NCI-H1048 (cell line): ENCODE measurements around the gene PARP4.
"Not testable (repeated sequence)": the region's sequence is repeated elsewhere in the genome, so short reads cannot be mapped to it uniquely, and the experiment has no call there.

Experiments used
- DNase-seq: peaks from one replicate; lab custom pipeline; 2025; lab: John Stamatoyannopoulos, UW

PARP4 gene

GRCh38 chr13:24444851-24445250 is 67.7 kb downstream of the PARP4 start:
- not testable (repeated sequence) for DNase-seq

GRCh38 chr13:24443366-24443765 is 69.2 kb downstream of the PARP4 start:
- no peak for DNase-seq

GRCh38 chr13:24426045-24426444 is 86.5 kb downstream of the PARP4 start:
- not testable (repeated sequence) for DNase-seq

- DNase-seq: not testable (repeated sequence)
Measured at GRCh38 chr13:24419668-24420067, 92.9 kb downstream of the PARP4 start.

GRCh38 chr13:24407844-24408243 is 104.7 kb downstream of the PARP4 start:
- DNase-seq: no peak

- DNase-seq: no peak
Measured at GRCh38 chr13:24406524-24406923, 106.1 kb downstream of the PARP4 start.

- no peak for DNase-seq
Measured at GRCh38 chr13:24396821-24397220, 115.8 kb downstream of the PARP4 start.

GRCh38 chr13:24392972-24393371 is 119.6 kb downstream of the PARP4 start:
- DNase-seq: no peak

GRCh38 chr13:24391771-24392683 is 120.6 kb downstream of the PARP4 start:
- not testable (repeated sequence) for DNase-seq

GRCh38 chr13:24390795-24391194 is 121.8 kb downstream of the PARP4 start:
- not testable (repeated sequence) for DNase-seq

- DNase-seq: no peak
Measured at GRCh38 chr13:24389506-24389905, 123.1 kb downstream of the PARP4 start.

GRCh38 chr13:24388743-24389142 is 123.8 kb downstream of the PARP4 start:
- not testable (repeated sequence) for DNase-seq

GRCh38 chr13:24386816-24387708 is 125.5 kb downstream of the PARP4 start:
- no peak for DNase-seq

- no peak for DNase-seq
Measured at GRCh38 chr13:24385902-24386301, 126.7 kb downstream of the PARP4 start.

GRCh38 chr13:24384946-24385345 is 127.6 kb downstream of the PARP4 start:
- DNase-seq: not testable (repeated sequence)

- DNase-seq: not testable (repeated sequence)
Measured at GRCh38 chr13:24384091-24384490, 128.5 kb downstream of the PARP4 start.

GRCh38 chr13:24381541-24382265 is 130.9 kb downstream of the PARP4 start:
- no peak for DNase-seq

- not testable (repeated sequence) for DNase-seq
Measured at GRCh38 chr13:24380881-24381280, 131.7 kb downstream of the PARP4 start.

- DNase-seq: not testable (repeated sequence)
Measured at GRCh38 chr13:24380227-24380626, 132.4 kb downstream of the PARP4 start.

- not testable (repeated sequence) for DNase-seq
Measured at GRCh38 chr13:24371273-24371672, 141.3 kb downstream of the PARP4 start.
